ENCODE data around the gene LRRC4.

Gene LRRC4

DNA sequence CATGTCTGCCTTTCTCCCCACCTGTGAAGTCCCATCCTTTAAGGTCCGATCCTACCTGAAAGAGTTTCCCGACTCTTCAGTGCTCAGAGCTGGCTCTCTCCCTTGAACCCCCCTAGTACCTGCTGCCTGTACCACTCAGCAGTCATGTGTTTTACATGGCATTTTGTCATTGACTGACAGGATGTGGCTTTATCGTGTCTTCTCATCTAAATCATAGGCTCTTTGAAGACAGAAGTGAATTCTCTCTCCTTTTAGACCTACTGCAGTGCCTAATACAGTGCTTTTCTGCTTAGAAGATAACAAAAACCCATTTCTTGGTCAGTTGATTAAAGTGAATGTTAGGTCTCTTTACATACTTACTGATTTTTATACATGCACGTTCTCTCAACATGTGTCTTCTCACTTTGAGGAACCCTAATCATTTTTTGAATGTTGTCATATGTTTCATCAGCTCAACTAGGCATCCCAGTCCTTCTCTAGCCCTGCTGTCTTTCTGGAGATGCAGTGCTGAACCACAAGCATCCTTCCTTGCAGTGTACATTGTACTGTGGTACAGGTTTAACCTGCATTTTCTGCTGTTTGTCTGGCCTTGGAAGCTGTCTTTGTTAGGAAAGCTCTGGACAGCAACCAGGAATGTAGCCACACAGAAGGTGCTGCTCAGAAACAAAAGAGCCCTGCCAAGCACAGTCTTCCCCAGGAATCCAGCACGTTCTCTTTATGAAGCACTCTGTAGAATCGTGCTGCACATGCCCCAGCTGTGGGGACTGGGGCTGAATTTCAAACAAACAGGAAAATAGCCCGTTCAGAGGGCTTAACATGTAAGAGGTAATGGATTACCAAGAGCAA, 28.1 kb upstream of the LRRC4 start:
- FAIRE-seq: no peak

DNA sequence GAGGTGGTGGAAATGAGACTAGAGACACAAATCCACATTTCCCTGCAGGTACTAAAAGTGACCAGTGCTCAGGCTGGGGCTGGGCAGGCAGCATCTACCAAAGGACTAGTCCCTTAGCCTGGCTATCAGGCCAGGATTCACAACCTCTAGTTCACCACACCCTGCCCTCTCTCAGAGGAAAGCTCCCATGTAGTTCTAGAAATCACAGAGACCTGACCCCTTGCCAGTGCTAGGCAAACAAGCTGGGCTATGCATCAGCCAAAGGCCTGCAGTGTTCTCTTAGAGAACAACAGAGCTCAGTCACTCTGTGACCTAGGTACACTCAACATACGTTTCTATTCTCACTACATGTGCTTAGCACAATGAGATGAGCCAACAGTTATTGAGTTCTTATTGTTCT, 26.7 kb upstream of the LRRC4 start:
- FAIRE-seq: no peak

DNA sequence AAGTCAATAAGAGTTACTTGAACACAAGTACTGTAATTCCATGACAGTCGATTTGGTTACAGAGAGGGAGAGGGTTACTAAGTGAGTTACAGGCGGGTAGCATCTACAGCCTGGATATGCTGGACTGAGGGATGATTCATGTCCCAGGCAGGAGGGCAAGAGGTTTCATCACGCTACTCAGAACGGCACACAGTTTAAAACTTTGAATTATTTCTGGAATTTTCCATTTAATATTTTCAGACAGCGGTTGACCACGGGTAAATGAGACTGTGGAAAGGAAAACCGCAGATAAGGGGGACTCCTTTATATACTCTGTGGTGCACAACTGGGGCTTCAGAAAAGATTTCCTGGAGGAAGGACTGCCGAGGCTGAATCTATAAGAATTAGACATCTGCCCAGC, 25.7 kb upstream of the LRRC4 start:
- no peak for FAIRE-seq

DNA sequence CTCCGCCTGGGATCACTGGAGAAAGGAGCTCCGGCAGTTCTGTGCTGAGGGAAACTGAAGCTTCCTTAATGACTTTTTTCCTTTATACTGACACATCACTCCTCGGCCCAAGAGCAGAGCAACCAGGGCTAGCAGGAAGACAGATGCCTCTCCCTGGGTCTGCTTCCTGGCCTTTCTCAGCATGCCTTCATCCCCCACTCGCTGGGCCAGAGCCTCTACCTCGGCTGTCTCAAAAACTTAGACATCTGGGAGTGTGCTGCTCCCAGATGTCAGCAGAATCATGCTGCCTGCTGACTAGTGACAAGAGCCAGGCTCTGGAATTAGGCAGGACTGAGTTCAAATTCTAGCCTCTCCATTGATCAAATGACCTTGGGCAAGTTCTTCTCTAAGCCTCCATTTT, 24.4 kb upstream of the LRRC4 start:
- FAIRE-seq: no peak

DNA sequence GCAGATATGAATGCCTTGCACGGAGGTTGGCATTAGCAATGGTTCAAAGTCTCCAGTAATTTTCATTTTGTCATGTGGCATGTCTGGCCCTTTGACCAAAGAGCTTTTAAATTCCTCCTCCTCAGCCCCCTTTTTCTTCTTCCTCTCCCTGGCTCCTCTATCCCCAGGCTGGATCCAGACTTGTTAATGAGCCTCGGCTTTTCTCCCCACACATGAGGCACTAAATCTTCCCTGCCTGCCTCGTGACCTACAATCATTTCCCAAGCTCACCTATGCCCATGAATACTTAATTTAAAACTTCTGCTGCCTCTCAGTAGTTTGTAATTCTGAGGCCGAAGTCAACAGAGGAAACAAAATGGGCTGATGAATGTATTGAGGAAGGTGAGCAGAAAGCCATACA, 23.3 kb upstream of the LRRC4 start:
- FAIRE-seq: no peak

DNA sequence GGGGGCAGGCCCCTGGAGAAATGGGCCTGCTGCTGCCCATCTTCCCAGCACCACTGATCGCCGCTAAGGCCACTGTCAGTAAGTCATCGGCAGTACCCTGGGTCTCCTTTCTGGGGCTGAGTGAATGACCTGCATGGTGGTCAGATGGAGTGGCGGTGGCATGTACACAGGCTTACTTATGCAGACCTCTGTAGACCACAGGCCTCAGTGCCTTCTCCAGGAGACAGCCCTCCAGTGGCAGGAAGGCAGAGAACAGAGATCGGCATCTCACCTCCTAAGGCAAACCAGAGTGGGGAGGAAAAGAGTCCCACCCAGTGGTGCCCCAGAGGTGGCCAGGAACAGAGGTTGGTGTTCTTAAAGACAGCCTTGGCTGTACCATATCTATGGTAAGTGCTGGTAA, 22.8 kb upstream of the LRRC4 start:
- no peak for FAIRE-seq

DNA sequence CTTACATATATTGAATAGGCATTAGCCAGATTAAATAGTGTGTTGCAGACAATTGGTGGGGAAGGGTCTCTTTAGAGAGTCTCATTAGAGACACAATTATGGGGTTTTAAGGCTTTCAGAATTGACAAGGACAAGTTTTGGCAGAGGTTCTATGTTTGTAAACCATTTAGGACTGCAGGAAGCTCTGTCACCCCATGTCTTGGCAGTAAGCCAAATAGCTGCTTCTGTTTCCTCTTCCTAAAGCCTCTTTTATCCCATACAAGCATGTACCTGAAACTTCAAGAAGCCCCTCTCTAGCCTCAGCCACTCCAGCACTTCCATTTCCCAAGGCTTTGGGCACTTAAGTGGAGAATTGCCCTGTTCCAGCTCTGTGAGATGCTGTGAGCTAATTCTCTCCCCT, 21.8 kb upstream of the LRRC4 start:
- FAIRE-seq: no peak

DNA sequence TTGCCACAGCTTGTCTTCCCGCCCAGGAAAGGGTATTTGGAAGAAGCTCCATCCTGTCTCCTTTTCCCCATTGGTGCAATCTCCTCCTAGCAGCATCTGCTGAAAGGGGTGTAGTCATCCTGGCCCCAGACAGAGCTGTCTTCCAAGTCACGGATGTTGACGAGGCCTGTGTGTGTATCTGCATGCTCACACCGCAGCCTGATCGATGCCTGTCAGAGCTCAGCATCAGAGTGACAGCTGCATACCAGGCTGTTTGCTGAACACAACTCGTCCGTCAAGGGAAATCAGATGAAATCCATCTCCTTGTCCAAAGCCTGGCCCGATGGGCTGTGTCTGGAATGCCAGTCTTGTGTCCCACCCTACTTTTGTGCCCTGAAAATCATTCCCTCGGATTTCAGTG, 21.2 kb upstream of the LRRC4 start:
- no peak for FAIRE-seq

DNA sequence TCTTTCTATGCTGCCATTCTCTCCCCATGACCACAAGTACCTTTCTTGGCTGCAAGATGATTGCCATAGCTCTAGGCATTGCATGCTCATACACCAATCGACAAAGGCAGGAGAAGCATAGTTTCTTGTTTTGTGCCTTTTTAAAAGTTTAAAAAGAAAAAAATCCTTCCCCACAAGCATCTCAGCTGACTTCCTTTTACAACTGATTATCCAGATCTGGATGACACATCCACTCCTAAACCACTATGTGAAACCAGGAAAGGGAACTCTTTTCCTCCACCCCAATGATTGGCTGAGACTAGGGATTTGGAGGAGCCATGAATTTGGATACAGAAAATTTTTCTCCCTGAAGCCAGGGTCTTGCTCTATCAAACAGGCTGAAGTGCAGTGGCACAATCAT, 14.5 kb upstream of the LRRC4 start:
- no peak for FAIRE-seq

DNA sequence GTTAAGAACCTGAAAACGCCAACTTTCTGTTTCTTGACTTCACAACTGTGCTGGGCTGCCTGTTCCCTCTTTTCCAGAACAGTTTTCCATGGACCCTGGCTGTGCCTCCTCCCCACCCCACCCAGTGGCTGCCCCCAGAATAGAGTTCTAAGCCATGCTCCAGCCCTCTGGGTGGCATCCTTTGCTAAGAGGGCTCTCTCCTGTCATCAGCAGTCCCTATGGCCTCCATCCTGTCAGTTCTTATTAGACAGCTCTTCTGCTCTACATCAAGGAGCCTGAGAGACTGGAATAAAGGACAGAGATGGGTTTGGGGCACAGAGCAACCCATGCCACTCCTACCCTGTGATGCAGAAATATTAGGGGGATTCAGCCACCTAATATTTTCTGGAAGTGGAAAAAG, 13.9 kb upstream of the LRRC4 start:
- FAIRE-seq: no peak

DNA sequence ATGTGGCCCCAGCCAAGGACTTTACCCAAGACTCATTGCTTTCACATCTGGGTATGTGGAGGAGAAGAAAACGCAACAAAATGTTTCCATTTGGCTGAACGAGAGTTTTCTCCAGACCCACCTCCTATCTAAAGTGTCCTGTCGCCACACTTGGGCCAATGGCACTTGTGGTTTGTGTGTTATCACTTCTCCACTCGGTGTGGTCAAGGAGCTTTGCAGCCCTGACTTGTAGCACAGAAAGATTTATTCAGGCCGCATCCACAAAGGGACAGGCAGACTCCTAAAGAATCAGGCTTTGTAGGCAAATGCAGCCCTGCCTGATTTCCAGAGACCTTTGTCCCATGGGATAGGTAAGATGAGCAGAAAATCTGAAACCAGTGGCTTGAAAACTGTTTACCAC, 12.8 kb upstream of the LRRC4 start:
- no peak for FAIRE-seq

DNA sequence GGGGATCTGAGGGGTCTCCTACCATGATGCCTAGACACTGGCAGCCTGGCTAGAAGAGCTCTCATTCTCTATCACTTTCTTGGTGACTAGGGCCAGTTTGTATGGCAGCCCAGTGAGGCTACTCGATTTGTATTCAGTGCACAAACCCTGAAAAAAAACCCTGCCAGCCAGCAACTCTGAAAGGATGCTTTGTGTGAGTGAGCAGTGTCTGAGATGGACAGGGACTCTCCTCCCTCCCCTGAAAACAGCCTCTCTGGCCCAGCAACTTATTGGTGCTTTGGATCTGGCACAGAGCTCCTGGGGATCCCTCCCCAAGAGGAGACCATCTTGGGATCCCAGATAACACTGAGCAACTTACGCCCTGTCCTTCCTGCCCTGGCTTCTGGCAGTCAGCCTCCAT, 10.8 kb upstream of the LRRC4 start:
- FAIRE-seq: no peak

DNA sequence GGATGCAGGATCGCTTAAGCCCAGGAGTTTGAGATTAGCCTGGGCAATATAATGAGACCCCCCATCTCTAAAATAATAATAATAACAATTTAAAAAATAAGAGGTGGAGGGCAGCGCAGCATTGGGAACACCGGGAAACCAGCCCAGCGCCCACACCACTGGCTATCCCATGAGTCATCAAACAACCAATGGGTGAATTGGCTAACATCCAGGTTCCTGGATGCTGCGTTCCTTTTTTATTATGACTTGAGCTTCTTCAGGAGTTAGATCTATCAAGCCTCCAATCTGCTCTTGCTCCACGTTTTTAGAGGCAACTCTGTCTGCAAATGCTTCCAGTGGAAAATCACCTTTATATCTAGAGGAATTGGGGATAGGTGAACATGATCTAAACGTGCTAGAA, 10.0 kb upstream of the LRRC4 start:
- no peak for FAIRE-seq

DNA sequence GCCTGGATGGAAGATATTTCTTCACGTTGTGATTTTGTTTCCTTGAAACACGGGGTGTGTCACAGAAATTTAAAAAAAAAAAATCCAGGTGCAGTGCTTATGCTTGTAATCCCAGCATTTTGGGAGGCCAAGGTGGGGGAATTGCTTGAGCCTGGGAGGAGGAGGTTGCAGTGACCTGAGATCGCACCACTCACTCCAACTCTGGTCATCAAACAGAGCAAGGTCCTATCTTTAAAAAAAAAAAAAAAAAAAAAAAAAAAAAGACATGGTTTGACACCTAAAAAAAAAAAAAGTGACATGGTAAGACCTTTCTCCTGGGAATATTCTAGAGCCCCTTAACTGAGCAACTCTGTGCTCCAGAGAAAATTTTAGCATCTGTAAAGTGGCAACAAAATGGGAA, 9.0 kb upstream of the LRRC4 start:
- no peak for FAIRE-seq

DNA sequence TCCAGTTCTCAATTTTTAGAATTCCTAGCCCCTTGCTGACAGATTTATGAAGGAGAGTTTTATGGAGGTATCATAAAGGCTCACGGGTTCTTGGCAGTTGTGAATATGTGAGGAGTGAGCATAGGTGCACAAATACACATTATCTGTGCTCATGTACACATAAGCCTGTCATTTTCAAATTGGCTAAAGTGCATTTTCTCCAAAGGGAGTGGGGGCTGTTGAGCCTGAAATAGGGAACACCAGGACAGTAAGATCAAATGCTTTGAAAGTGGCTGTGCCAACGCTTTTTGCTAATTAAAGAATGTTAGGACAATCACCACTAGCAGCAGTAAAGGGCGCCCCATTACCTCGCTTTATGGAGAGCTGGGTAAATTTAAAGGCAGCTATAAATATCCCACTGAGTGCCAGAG, 8.3 kb upstream of the LRRC4 start:
- FAIRE-seq: no peak

DNA sequence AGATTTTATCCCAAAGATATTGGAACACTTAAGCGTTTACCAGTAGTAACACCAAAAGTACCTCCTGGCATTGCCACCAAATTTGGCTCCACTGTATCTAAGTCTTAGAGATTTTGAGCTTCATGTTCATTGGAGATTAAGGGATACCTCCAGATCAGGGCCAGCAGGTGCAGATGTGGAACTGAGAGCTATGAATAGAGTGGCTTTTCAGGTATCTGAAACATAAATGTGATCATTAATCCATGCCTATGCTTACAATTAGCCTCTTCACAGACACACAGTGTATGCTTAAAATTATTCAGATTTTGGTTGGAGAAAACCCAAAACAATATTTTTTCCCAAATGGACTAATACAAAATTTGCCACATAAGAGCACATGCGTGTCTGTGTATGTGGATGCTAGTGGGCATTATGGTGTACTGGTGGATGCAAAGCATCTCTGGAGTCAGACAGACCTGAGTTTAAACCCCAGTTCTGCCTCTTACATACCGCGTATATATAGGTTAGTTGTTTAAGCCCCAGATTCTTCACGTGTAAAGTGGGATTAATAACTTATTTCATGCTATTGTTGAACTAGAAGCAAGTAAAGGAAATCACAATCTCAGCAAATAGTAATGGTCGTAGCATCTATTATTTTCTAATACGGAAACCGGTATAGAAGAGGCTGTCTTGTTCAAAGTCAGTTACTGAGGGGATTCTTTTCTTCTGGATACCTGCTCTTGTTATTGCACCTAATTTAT, 6.8 kb upstream of the LRRC4 start:
- FAIRE-seq: no peak

DNA sequence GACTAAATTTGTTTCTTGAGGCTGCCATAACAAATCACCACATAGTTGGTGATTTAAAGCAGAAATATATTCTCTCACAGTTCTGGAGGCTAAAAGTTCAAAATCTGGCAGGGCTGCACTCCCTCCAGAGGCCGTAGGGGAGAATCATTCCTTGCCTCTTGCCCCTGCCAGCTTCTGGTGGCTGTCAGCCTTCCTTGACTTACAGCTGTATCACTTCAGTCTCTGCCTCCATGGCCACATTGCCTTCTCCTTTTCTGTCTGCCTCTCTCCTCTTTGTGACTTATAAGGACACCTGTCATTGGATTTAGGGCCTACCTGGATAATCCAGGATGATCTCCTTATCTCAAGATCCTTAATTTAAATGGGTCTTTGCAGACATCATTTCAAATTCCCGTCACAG, 5.8 kb upstream of the LRRC4 start:
- no peak for FAIRE-seq

DNA sequence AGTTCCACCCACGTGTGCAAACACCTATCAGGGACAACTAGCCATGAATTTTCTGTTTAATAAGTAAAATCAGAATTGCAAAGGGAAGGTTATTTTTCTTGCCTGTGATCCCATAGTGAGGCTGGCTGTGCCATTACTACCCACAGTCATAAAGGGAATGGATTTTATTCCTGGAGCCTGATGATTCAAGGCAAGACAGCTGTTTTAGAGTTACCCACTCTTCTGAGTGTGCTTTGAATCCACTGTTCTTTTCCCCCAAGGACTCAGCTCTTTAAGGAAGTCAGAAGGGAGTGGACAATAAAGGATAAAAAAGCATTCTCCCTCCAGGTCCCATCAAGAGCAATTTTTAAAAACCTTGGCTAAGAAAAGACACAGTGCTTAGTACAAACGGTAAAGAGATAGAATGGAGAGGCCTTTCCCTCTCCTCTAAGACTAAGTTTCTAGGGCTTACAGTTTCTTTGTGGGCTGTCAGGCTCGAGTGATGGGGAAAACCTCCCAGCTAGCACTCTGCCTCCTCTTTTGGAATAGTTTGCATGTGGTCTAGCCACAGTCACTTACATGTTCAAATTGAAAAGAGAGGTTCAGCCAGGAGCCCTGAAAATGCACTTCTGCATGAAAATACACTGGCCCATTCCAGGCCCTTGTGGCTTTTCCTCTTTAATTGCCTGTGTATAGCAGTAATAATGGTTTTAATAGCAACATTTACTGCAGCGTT, 5.1 kb upstream of the LRRC4 start:
- FAIRE-seq: no peak

DNA sequence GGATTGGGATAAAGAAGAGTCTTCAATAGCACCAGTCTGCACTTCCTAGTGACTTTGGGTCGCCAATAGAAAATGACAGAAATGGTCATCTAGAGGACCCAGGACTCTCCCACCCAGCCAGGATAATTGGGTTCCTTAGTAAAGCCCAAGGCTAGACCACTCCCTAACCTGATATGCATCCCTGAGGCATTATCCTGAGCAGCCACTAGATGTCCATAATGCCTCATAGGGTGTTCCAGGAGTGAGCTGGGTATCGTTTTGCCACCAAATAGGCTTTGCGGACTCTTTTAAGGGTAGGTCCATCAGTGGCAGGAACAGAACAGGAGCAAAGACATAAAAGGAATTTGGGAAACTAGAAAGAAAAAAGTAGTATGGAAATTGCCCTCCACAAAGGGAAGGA, 4.5 kb upstream of the LRRC4 start:
- FAIRE-seq: no peak

DNA sequence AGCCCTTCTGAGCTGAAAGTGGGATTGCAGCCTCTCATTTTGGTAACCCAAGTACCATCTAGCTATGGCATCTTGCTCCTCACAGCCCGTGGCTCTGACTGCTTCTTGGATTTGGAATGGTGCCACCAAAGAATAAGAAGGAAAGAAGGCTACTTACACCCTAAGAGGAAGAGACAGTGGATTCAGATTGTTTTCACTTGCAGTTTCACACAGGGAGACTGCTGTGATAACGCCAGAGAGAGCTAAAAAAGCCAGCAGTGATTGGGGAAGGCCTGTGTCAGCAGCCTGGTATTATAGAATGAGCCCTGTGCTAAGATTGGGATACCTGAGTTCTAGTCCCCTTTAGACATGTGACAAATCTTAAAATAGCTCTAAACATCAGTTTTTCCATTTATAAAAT, 3.6 kb upstream of the LRRC4 start:
- no peak for FAIRE-seq

DNA sequence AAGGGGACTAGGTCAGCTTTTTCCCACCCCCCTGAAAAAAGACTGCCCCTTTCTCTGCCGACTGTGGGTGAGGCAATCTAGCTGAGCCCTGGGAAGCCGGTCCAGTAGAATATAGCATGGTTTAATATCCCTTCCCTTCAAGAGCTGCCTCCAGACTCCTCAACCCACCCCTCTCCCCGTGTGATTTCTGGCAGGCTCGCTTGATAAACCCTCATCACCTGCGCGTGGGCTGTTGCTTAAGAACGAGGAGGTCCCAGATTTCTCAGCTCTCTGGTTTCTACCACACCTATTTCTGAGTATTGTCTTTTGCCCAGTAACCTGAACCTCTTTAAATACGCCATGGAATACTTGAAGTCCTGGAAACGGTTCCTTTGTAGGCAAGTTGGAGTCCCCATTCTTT, 2.0 kb upstream of the LRRC4 start:
- FAIRE-seq: no peak

DNA sequence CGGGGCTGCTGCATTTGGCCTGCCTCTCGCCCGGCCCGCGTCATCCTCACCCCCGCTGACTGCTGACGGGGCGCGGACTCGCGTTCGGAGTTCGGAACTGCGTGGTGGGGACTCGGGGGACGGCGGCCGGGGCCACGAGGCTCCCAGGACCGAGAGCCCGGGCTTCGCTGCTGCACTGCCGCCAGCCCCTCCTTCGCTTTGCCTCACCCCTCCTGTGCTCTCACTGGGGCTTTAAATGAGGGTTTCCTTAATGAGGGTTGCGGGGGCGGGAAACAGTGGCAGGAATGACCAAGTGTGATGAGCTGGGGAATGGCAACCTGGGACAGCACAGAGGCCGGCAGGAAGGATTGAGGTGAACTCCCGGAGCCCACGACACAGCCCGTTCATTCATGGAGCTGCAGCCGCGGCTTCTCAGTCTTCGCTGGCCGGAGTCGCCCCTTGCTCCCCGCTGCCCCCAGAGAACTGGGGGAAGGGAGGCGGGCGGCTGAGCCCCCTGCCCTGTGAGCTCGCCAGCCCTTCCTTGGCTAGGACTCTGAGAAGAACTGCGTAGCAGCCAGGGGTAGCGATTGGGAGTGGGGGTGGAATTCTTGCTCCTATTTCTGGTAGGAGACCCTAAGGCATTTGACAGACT, 1.5 kb upstream of the LRRC4 start:
- no peak for FAIRE-seq

DNA sequence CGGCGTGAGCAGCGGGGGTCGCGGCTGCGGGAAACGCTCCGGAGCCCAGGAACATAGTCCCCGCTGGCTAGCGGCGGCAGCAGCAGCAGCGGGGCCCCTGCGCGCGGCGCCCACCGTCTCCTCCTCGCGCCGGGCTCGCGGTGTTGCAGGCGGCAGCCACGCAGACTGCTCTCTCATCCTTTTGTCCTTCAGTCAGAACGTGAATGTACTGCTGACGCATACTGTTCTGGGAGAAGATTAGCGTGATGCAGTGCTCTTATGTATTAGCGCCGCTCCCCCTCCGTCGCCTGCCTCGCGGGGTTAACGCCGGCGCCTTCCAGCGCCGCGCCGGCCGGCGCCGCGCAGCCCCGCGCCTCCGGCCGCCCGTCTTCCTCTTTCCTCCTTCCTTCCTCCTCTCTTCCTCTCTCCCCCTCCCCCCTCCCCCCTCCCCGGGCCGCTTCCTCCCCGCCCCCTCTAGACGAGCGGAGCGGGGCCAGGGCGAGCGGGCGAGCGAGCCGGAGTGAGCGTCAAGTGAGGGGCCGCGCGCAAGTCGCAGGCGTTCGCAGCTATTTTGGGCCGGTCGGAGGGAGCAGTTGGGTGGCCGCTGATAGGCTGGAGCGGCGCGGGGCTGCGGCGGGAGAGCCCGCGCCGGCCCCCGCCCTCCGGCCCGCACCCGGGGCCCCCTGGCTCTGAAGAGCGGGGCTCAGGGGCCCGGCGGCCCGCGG, 816 bp upstream of the LRRC4 start:
- no peak for FAIRE-seq

All from islet of Langerhans (tissue), 1 donor.